NCI-H2081 treated with DMSO at 0.1 percent for 48 hours (cell line): ENCODE measurements around the gene NT5DC2.

Experiments used
- DNase-seq: peaks from one replicate; lab custom pipeline; 2025; lab: John Stamatoyannopoulos, UW

The NT5DC2 gene

DNA sequence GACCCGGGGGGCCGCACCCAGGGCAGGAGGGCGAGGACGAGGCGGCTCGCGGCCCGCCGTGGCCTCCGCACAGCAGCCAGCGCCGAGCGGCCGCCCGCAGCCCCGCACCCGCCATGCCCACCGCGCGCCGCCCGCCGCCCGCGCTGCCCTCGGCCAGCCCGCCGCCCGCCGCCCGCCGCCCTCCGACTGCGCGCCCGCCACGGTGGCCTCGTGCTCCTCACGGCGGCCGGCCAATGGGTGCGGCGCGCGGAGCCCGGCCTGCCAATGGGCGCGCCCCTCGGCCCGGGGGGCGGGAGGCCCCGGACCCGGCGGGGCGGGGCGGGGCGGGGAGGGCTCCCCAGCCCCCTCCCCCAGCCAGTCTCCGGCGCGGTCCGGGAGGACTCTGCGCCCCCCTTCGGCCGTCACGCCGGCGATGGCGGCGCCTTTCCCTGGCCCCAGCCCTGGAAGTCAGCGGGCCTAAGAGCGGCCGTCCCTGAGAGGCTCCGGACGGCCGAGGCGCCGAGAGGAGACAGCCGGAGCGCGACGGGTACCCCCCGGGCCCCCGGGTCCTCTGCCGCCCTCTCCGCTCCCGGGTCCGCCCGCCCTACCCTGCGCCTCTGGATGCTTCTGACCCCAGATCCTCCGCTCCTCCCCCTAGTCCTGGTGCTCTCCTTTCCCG is at the start of gene NT5DC2:
Gene NT5DC2, minus strand, starts transcription at position 235 of the 658 bp plus-strand sequence. Its CDS starts 120 bp downstream, at position 115.
- DNase-seq, result no peak

DNA sequence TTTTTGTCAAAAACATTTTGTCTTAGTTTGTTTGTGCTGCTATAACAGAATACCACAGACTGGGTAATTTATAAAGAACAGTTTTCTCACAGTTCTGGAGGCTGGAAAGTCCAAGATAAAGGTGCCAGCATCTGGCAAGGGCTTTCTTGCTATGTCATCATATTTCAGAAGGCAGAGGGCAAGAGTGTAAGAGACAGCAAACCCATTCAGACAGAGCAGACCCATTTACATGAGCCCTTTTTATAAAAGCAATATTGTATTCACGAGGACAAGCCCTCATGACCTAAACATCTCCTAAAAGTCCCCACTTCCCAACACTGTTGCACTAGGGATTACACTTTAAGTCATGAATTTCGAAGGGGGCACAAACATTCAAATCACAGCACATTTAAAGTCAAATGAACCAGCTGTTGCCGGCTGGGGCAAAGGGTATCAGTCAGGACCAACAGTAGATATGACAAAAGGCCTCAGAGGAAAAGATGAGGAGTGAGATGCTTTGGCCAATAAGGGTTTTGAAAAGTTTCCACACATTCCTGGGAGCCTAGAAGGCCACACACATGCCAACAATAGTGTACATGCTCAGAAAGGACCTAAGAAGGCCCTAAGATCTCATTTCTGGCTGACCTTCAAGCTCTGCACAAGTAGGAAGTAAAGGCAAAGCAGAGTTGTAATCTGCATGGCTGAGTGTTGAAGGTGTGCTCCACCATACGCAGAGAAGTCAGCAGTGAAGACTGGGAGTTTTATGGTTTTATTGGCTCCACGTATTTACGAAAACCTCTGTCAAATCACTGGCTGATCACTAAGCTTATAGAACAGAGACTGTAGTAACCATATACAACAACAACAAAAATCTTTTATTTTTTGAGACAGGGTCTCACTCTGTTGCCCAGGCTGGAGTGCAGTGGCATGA is 40.7 kb upstream of the NT5DC2 start:
- DNase-seq, result no peak

DNA sequence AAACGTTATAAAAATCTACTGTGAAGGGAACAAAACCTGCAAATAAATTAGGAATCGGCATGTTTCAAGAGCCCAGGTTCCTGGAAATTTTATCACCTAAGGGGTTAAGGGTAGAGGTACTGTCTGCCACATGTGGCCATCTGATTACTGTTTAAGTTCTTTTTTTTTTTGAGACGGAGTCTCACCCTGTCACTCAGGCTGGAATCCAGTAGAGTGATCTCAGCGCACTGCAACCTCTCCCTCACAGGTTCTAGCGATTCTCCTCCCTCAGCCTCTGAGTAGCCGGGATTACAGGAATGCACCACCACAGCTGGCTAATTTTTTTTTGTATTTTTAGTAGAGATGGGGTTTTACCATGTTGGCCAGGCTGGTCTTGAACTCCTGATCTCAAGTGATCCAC is 38.6 kb upstream of the NT5DC2 start:
- DNase-seq, result no peak

DNA sequence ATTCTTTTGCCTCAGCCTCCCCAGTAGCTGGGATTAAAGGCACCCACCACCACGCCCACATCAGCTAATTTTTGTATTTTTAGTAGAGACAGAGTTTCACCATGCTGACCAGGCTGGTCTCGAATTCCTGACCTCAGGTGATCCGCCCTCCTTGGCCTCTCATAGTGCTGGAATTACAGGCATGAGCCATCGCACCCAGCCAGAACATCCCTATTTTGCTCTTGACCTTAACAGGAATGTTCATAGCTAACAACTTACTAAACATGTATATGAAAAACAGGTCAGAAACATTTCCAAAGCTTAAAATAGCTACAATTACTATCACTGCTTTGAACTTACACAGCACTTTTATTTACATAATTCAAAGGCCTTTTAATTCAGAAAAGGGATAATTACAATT is 36.4 kb upstream of the NT5DC2 start:
- no peak for DNase-seq

DNA sequence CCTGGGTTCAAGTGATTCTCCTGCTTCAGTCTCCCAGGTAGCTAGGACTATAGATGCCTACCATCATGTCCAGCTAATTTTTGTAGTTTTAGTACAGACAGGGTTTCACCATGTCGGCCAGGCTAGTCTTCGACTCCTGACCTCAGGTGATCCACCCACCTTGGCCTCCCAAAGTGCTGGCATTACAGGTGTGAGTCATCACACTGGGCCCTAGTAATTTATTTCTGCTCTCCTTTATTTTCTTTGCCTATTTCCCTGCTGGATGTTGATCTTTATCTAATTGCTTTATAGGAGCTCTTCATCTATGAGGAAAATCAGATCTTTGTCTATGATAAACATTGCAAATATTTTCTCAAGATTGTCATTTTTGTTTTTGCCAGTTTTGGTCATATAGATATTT is 34.4 kb upstream of the NT5DC2 start:
- DNase-seq, result no peak

DNA sequence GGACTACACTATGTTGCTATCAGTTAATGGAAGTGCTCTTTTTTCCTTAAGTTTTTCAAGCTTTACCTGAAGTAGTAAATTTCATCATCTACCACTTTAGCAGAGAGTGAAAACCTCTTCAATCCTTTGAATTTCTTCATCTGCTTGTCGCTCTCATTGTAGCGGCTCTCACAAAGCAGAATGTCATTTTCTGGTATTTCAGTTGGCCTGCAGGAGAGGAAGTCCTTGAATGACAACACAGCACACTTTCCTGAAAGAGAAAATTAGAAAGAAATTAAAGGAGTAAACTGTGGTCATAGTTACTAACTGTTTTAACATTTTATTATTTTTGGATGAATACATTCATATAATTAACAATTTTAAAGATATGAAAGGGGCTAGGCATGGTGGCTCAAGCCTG is 30.3 kb upstream of the NT5DC2 start:
- DNase-seq, result no peak

DNA sequence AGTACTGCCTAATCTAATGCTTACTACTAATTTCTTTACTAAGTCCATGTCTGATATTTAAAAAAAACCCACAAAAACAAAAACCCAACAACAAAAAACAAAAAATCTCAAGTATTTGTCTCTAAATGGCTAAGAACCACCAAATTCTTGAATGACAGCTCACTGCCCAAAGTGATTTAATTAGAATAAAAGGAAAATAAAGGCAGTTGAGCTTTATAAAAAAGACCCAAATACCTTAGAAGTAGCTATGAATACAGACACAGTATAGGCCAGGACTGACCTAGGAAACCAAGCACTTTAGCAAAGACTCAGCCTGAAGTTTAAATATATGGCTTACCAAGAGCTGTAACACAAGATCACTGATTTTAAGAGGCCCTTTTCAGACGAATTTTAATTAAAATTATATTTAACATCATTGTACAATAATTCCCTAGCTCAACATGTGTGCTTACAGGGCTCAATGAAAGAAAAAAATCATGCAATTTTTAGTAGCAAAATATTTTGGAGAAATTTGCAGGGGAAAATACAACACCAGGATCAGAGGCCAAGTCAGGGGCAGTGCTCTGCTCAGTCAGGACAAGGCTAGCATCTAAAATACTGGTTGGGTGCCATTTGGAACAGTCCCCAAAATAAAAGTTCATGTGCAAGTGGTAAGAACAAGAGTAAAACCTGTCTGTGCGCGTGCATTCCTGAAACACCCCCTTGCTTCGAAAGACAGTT is 27.5 kb upstream of the NT5DC2 start:
- DNase-seq, result no peak

DNA sequence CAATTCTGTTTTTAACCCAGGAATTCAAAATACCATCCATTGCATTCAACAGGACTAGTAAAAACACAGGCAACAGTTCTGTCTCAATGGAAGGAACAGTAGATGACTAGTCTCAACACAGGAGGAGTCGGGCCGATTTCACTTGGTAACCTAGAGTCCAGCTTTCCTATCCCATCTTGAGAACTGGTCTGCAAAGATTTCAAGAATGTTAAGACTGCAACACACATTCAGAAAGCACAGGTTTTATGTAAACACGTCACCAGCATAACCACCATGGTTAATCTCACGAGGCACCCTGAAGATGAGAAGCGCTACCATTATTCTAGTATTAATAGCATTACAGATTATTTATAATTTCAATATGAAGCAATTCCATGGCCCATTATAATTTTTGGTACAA is 24.8 kb upstream of the NT5DC2 start:
- no peak for DNase-seq

DNA sequence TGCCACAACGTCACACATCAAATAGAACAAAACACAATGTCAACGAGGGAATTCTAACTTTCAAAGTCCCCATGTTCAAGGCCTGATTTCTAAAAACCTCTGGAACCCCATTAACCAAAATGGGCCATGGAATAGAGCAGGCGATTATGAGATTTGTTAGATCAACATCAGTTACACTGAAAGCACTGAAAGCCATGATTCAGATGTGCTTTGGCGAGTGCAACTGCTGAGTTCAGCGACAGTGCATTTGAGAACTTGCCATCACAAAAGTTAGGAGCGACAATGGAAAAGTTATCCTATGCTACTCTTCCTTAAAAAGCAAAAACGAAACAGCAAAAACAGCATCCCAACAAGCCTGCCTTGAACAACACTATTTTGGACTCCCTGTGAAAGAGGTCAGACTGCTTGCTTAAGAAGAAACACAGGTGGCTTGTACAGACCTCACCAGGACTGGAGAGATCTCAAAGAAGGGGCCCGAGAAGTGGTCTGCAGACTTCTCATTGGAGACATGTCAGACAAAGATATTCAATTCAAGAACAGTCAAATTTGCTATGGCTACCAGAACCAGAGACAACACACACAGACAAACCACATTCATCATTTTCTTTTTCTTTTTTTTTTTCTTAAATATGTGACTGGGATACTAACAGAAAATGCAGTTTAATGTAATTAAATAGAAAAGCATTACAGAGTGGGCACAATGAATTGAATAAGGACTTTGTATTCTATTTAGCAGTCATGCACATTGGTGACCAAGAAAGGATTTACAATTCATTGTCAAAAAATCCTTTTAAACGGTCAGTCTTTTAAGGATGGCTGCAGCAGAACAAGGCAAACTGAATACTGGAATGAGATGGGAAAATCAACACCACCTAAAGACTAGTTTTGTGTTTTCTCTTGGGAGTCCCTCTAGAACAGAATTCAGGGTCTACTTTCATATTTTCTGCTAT is 23.6 kb upstream of the NT5DC2 start:
- no peak for DNase-seq

DNA sequence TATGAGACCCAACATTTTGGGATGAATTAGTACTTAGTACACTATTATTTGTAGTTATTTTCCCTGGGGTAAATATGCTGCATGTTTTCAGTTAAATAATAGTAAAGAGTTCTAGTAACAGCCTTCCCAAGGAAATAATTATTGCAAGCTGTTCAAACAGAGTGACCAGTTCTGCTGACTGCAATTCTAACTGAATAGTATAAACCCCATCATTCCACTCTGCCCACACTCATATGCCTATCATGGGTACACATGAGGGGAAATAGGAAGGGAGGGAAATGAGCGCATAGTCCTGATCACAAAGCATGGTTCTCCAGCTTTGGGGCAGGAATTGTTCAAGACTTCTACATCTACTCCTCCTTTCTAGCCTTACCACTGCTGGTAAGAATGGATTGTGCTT is 21.4 kb upstream of the NT5DC2 start:
- DNase-seq, result no peak

DNA sequence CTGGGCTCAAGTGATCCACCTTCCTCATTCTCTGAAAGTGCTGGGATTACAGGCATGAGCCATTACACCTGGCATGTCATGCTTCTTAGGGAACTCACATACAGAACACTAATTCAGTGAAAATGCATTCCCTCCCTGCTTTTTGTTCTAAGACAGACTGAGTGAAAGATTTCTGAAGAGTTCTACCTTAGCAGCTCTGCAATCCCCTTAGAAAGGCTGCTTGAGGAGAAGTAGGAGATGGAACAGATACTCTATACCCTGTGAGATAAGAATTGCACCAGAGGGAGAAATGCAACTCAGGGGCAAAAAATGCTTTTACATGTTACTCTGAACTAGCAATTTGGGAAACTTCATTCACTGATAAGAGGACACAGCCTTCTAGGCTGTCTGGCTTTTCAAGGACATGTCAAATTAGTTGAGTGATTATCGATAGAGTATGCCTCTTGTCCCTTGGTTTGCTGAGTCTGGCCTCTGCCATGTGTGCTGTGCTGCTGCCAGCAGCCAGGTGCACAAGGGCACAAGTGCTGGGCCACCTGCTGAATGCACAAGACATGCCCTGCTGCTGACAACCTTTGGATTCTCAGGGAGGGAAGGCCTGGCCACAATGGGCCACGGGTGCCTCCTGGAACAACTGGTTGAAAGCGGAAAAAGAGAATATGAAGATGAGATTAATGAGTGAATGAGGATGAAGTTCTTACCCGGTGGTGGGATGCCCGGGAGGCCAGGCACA is 20.5 kb upstream of the NT5DC2 start:
- no peak for DNase-seq

DNA sequence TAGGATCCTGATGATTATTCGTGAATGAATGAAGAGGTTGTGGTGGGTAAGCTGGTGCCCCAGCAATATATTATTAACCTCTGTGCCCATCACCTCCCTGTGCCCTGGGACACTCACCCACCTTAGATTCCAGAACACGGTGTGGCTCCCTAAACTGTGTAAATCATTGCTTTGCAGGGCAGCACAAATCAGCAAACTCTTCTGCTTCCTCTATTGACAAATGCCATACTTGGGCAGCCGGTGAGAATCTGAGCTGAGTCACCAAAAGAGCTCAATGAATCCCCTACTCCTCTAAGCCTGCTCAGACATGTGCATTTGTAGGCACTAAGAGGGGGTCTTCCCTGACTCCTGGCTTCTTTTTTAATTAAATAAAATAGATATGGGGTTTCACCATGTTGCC is 18.4 kb upstream of the NT5DC2 start:
- DNase-seq, result no peak

DNA sequence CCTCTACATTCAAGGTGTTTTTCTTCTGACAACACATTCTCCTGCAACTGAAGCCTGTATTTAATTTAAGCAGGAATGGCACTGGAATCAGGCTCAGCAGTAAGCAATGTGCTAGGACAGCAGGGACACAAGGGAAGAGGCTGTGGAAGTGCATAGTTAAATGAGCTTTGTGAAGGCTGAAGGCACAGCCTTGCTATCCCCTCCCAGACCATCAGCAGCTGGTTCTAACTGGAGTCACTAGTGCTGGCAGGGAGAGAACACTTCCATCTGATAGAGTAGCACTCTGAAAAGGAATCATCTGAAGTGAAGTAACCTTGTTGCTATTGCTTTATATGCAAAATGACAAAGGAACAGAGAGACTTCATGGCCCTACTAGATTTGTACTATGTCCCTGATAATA is 17.5 kb upstream of the NT5DC2 start:
- no peak for DNase-seq

DNA sequence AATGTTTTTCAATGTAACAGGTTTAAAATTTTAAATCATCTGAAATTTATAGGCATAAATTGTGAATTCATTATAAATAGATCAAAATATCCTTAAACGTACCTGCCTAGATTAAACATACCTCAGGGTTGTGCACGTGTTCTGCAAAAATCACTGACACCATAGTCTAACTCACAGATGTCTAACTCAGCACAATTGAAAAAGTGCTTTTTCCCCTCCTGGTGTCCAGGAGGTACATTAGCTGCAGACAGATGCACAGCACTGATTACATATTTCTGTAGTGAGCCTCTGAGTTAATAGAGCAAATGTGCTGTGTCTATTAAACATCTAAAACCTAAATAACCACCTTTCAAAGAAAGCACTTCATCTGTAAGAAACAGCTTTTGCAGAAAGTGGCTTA is 13.5 kb upstream of the NT5DC2 start:
- no peak for DNase-seq

DNA sequence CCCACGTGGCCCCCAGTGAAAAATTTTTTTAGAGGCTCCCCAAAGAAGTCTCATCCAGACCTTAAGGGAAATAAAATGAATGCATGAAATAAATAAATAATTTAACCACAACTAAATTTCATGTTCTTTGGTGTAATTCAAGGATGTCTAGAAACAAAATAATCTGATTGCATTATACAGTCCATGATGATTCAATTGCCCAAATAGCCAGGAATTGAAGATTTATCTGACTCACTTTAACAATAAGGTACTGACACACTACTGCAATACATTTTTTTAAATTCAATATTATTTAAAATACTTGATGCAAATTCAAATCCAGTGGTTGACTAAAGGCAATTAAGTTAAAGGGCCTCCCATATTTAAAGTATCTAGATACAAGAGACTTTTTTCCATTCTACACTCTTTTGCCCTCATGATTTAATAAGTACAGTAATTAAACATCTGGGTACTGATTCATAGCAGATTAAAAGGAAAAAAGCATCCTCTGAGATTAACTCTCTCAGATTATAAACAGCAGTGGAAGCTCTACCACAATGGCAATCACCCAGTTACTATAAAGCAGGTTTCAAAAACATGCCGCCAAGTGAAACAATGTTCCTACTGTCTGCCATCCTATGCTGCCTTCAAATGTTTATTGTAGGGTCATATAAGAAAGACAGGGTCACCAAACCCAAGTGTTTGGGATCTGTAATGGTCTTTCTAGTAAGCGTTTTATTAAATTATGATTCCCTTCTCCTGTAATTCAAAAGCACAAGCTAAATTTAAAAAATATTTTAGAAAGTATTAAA is 12.6 kb upstream of the NT5DC2 start:
- DNase-seq, result no peak

DNA sequence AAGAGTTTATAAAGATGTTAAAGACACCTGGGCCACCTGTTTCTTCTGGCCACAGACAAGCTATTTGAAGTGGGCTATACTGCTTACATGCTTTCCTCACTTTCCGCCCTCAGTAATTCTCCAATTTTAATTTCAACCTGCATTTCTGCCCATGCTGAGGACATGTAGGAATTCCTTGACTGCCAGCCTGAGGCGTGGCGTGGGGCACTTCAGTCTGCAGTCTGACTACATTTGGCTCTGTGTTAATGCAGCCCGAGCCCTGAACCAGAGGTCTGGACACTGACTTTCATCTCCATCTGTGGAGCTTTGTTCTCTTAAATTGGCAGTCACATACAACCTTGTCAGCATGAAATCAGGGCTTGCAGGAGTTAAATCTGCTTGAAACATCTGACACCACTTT is 11.3 kb upstream of the NT5DC2 start:
- DNase-seq, result no peak

DNA sequence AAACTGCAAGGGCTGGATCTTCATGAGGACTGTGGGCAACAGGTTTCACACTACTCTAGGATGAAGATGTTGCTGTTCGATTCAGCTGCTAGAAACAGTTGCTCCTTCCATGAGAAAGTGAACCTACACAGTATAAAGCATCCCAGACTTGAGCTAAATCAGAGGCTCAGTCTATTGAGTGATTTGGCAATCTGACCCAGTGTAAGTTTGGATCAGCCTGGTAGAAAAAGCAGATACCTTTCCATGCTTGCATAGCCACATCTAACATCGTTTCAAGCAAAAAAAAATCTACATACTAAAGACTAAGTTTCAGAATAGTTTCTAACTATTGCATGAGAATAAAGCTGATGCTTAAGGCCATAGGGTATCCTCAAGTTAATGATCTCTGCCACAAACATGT is 7.4 kb upstream of the NT5DC2 start:
- DNase-seq, result no peak

DNA sequence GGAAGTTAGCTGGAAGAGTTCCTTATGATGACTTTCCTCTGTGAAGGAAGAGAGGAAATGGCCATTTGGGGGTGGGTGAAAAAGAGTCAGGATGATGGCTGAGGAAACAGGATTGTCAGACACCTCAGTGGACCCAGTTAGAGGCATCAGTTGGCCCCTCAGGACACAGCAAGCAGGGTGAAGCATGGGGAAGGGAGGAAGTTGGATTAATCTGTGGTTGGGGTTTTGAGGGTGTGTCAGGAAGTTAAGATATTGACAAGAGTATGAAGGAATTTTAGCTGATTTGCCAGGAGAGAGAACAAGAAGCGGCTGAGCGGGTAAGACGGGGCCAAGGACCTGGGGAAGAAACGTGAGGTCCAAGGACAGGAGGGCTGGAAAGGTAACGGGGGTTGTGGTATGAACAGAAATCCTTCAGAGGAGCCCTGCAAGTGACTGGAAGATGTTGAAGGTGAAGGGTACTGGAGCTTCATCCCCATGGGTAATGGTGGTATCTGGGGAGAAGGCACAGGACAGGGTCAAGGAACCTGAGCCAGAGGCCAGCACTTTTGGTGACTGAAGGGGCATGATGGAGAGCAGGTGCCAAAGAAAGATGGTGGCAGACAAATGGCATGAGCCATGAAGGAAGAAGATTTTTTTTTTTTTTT is 5.5 kb upstream of the NT5DC2 start:
- no peak for DNase-seq

DNA sequence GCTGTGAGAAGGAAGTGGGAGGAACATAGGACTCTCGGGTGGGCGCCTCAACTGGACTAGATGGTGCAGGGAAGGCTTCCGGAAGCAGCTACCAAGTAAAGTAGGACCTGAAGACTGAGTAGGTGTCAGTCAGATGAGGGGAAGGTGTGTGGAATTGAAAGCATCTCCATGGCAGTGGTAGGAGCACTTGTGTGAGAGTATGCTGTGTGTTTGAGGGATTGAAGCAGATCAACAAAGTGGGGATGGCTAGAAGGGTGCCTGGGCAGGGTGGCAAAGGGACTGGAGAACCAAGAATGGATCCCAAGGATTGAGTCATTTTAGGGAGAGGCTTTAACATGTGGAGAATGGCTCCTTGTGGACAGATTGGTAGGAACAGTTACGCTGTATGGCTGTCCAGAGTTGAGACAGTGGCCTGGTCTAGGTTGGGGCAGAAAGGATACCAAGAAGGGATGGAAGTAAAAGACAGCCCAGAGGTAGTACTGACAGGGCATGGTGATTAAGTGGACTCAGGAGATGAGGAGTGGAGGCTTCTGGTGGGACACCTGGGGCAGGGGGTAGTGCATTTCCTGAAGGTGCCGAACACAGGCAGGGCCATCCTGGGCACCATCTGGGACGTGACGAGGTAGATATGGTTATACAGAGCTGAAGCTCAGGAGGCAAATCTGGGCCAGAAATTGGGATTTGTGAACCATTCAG is 4.2 kb upstream of the NT5DC2 start:
- no peak for DNase-seq
